NCI-H1417 treated with DMSO at 0.1 percent for 48 hours (cell line): ENCODE results near the gene RHOBTB1.

ENCODE experiments used
- DNase-seq: peaks from one replicate; lab custom pipeline; 2025; lab: John Stamatoyannopoulos, UW

RHOBTB1 gene

DNA sequence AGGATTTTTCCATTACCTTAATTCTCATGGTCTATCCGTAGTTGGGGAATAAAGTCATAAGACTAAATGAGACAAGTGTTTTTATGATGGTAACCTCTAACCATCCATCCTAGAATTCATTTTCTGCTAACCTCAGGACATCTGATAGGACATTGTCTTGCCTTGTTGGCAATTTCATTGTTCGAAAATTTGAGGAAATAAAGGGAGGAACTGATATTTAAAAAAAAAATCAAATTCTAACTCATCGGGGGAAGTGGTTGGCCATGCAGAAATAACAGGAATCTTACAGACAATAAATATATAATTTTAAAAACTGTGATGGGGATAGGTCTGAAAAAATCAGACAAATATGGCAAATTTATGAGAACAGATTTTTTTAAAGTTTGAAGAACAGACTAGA is 21.7 kb upstream of the RHOBTB1 start:
- DNase-seq, result no peak

DNA sequence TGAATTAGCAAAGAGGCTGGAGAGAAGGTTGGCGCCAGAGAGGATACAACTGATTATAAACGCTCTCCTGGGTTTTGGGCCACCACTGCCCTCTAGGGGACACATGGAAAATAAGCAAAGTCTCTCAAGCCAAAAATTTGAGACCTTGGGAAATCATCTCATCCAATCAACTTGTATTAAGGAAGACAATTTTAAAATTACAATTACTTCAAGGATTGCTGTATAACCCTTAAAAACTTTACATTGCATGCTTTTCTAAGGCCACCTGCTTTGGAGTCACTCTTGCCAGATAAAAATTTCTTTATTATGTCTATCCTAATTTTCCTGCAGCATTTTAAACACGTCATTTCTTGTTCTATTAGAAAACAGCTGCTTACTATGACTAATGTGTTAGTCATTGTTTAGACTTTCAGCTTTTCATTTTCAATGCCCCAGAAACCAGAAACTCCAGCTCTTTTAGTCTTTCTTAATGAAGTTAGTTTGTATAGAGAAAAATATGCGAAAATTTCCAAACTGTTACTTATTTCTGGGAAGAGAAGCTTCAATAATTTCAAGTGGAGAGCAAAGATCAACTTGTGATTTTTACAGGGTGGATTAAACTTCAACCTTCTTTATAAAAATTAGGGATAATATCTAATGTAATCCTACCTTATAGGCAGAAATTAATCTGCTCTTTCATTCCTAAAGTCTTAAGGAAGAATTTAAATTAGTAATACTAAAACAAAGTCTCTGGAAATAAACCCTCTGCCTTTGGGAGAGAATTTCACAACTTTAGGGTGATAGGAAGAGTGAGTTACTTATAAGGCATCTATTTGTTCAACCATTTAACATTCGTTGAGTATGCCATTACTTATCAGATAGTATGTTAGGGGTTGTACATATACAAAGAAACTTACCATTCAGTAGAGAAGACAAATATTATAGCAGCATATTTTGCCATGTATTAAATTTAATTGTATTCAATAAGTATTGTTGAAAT is 20.6 kb upstream of the RHOBTB1 start:
- DNase-seq, result no peak

DNA sequence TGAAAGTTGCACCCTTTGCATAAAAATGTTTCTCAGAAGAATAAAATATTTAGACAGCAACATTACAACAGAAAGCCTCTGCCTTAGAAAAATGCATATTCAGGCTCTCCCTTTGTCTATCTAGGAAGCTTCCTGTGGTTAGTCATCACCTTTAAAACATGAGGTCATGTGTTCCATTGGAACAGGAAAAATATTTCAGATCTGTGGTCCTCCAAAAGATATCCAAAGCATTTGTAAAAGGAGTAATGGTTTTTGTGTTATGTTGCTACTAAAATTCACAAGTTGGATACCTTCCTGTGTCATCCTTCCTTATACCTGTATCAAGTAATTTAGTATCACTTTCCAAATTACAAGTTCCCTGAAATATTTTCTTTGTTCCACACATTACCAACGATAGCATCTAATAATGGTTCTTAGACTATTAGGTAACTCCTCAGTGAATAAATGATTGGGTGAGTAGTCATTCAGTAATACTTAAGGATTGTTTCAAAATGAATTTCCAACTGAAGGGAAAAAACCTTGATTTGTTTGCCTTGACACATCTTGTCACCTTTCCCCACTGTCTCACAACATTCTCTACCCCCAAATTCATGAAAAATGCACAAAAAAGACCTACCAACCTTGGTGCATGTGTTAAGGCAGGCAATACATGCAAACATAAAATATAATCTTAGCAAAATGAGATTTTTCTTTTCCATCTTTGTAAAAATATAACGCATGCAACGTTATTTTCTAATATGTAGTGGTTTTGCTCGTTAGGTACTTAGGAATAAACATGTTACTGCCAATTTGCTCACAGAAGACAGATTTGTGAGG is 19.7 kb upstream of the RHOBTB1 start:
- DNase-seq, result no peak

DNA sequence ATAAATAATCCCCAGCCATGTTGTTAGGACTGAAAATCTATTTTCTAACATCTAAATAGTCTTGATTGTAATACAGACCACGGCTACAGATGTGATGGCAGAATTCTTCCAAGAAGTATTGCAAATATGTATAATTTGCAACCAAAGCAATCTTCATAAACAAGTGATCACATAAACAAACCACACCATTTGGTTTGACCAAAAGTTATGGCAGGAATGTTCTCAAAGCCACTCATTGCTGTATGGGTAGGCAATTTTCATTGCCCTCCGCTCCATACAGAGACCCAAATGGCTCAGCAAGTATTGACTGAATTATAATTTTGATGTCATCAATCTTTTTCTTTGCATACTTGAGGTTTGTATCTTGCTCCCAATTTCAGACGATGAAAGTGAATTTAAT is 19.0 kb upstream of the RHOBTB1 start:
- DNase-seq, result no peak

DNA sequence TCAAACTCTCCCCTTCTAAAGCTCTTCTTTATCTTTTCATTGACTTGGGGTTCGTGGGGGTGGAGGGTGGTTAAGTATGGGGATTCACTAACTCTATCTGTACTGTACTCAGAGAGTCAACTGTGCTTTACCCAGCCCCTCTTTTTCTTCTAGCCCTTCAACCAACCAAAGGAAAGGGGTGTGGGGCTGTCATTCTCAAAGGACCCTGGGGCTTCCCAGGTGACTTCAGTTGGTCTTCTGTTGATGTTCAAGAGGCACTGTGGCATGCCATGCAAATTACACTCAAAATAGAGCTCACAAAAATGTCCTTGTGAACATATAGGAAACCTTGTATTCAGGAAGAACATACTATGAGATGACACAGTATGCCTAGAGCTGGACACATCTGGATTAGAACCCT is 16.9 kb upstream of the RHOBTB1 start:
- DNase-seq, result no peak

DNA sequence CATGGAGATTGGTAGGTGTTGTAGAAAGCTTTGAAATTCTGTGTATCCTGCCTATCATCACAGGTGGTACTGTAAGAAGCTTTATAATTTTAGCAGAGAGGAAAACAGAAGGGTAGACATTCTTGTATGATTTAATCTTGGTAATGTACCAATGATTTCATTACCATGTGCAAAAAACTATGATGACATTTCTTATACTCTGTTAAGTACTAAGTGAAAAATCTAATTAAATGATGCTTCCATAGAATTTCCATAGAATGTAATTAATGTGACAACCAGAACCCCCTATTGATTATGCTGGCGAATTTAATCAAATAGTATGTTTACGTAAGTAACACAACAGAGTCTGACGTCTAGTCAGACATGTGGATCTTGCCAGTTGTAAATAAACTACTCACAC is 16.0 kb upstream of the RHOBTB1 start:
- no peak for DNase-seq

DNA sequence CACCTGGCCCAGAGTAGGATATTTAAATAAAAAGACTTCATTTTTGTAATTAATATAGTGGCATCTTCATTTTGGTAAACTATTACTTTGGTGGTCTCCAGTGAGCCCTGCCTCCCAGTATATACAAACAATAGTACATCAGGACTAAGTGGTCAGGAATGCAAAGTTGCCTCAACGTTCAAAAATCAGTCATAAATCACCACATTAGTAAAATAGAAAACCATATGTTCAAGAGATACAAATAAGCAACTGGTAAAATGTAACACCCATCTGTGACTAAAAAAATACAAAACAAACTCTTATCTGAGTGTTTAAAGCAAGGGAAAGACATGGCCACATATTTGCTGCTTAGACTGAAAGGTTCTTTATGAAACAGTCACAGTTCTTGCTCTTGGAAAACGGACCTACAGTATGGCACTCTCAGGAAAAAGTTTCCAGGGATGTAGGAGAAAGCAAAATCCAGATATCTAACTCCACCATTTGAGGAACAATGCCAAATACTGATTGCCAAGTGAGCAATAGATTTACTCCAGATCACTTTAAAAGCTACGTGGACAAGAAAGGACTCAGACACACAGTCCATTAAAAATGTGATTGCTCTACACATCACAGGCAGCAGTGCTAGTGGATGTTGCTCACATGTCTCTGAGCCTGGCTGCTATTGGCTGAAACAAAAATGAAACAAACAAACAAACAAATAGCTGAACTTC is 15.1 kb upstream of the RHOBTB1 start:
- no peak for DNase-seq

DNA sequence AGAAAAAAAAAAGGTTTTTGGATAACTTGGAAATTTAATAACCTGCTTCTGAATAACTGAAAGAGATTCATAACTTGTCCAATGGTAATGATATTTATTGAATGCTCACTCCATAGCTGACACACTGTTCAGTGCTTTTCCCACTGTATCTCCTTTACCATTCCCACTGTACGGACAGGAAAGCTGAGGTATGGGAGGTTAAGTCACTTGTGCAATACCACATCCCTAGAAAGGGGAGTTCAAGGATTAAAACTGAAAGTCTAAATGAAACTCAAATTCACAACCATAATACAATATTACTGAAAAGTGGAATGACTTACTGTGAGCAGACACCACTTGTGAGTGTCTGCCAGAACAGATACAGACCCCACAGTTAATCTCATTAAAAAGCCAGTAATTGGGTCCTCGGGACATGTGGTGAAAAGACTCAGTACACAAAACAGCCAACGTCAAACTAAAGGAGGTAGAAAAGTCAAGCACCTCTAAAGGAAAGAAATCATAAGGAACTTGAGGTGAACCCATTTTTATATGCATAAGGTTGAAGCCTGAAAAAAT is 13.8 kb upstream of the RHOBTB1 start:
- DNase-seq, result no peak

DNA sequence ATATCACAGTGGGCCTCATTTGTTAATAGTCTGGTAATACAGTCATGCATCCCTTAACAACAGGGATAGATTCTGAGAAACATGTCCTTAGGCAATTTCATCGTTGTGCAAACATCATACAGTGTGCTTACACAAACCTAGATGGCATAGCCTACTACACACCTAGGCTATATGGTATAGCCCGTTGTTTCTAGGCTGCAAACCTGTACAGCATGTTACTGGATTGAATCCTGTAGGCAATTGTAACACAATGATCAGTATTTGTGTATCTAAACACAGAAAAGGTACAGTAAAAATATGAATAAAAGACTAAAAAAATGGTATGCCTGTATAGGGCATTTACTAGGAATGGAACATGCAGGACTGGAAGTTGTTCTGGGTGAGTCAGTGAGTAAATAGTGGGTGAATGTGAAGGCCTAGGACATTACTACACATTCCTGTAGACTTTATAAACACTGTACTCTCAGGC is 12.0 kb upstream of the RHOBTB1 start:
- DNase-seq, result peak; percentile 9

DNA sequence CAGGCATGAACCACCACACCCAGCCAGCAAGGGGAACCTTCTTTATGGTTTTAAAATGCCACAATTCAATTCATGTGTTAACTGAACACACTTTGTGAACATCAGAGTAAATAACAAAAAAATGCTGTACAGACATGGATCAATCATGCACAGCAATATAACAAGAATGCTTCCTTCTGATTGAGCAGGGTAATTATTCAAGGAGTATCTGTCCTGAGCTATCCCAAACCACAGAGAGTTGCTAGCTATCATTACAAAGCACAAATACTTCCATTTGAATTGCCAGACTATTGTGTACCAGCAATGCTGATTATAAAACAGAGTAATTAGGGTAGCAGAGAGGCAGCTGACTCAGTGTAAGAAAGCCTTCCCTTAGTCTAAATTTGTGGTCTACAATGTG is 11.3 kb upstream of the RHOBTB1 start:
- DNase-seq, result no peak

DNA sequence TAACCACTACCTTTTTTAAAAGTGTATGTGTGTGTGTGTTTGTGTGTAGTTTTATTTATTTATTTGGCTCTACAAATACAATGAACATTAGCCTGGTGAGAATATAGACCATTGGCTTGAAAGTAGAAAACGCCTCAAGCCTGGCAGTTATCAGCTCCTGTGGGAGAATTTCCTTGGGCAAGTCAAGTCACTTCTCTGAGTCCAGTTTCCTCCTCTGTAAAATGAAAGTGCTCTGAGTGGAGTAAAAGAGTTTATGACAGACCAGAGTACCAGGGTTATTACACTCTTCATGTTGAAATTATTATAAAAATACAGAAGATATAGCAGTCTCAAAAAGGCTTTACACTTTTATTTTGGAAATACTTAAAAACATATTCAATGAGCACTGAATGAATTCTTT is 10.1 kb upstream of the RHOBTB1 start:
- no peak for DNase-seq

DNA sequence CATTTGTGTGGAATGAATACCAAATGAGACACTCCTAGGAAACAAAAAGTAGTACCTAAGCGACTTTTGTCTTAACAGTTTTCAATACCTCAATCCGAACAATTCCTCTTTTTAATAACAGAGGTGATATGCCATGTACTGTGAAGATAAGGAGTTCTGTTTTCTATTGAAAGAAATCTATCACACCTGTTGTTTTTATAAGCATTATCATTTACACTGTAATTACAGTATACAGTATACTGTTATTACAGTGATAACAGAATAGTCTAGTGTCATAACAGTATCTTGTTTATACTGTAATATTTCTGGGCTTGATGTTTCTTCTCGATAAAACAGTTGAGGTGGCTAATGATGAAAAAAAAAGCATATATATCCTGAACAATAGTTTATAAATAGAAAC is 9.4 kb upstream of the RHOBTB1 start:
- no peak for DNase-seq

DNA sequence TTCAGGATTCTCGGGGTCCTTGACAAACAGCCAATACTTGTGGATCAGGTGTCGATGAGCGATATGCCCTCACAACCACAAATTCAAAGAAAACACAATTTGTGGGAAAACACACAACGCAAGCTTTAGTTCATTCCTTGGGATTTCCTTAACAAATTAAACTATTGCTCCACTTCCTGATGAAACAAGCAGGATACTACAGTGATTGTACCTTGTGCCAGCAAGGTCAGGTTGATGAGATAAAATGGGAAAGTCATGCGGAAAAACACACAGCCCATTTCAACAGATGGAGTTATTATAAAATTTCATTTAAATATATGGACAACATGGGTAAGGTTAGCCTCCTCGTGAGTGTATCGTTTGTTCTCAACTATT is 8.8 kb upstream of the RHOBTB1 start:
- DNase-seq, result no peak

DNA sequence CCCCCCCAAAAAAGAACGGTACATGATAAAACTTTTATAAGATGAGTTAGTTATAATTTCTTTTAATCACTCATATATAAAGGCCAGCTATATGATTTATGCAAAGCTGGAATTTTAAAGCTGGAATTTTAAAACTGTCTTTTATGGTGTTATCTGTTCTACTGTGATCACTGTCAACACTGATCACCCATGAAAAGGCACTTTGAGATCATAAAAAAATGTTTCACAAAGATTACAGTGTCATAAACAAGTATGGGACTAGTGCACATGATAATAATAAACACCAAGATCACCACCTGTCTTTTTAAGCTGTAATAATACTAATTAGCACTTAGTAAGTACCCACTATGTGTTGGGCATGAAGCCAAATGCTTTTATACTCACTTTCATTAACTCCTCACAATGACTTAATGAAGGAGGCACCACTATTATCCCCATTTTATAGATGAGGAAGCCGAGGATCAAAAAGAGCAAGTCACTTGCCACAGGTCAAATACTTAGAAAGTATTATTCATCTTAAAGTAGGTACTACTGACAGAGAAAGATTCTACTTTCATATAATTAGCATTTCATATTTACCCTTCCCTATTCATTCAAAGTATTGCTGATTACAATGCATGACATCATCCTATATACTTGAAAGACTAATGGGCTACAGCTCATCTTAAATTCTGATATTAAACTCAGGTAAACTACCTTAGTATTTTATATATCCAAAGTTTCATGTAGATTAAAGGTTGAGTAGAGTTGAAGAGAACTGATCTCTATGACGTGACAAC is 8.3 kb upstream of the RHOBTB1 start:
- DNase-seq, result no peak

DNA sequence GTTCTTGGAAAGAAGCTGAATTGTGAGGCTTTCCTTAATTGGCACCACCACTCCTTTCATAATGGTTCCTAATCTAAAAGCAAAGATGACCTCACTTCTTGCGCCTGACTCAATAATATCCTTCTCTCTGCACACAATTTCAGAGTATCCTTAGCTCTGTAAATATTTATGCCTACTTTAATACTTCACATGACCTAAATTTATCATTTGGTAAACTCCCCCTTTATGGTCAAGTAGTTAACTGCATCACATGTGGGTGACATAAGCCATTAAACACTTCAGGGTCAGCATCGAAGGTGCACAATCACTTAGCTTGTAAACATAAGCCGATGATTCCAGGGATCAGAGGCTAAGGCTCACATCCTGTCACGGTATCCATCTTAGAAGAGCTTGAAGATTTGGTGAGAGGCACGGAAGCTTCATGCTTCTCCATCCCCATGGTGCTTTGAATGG is 7.3 kb upstream of the RHOBTB1 start:
- no peak for DNase-seq

DNA sequence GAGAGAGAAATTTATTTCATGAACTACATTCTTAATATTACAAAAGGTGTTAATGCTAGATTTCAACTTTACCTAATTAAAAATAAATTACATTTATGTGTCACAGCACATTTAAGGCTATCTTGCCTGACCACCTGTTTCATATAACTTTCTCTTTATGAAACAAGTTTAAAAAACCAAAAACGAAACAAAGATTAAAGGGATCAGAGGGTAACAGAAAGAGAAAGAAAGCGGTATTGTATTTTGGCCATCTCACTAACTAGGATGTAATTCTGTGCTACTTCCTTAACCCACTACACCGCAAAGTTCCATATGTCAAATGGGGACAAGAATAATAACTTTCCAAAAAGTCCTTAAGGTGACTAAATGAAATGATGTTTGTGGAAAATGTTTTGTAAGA is 6.3 kb upstream of the RHOBTB1 start:
- no peak for DNase-seq

DNA sequence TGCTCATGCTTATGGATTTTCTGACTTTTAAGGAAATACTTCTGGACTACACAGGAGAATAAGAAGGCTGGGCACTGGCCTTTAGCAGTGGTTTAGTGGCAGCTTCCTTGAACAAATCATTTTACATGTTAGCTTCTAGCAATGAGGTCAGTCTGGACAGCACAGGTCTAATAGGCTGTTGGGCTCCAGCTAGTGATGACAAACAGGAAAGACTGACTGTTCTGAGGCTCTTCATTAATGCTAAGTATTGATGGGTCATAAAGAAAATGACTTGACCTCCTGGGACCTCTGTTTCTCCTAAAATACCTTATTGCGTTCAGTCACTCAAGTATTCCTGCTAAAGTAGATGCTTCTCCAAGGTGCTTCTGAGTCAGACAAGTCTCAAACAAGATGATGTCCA is 4.9 kb upstream of the RHOBTB1 start:
- DNase-seq, result no peak

DNA sequence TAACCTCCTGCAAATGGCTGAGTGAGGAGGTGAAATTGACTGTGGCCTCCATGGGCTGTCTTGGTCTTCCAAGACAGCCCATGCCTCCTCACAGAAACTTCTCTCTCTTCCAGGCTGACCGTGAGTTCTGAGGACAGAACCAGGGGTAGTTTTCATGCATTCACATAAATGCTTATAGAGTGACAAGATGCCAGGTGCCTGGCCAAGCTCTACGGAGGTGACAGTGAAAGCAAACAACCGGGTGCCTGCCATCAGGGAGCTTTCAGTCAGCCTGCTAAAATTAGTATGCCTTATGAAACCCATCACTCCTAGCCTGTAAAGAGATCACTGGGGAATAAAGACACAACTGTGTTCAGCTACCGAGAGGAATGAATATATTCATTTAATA is 919 bp upstream of the RHOBTB1 start:
- no peak for DNase-seq

DNA sequence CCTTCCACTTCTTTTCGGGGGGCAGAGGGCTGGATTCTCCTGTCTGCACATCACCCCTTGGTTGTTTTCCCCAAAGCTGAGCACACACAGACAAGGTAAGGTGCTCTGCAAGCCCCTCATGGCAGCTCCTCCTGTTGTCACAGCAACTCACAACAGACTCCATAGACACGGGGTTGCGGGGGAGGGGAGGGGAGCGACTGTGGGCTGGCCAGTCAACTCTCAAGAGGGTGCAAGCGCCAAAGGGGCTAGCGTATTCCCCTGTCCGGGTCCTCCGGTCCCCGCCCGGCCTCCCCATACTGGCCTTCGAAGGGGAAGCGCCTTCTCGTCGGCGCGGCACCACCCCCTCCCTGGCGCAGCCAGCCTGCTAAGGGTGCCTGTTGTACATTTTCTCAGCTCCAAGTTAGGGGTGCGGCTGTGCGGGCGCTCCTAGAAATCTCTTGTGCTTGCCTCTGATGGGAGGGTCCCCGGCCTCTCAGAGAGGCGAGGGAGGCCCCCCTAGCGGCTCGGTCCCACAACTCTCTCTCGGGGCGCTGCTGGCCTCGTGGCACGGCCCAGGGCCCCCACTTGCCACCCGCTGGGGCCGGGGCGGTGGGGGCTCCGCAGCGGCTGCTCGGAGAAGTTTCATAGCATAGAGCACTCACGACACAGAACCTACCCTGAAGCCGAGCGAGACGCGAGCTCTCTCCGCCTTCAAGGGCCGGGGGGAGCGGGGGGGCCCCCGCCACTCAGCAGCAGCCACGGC is 498 bp downstream of the RHOBTB1 start:
- DNase-seq, result no peak

DNA sequence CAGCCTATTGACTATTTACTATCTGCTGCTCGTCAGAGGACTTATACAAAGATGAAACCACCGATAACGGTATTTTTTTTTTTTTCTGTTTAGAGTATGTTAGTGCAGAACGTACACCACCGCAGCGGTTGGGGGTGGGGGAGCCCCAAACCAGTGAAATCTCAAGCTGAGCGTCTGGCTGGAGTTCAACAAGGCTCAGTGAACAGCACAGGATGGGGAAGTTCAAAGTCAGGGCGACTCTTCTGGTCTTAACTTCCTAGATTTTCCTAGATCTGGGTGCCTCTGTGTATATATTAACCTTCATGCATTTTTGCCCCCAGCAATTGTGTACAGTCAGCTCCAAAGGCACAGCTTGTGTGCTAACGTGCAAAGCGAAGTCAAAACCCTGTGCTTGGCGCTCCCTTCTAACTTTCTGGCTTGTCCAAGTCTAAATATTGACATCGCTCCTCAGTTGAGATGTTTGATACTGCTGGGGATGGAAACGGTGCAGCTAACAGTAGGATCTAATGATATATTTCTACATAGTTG is 1.1 kb downstream of the RHOBTB1 start:
- DNase-seq, result no peak
